OCI-LY1 (cell line): ENCODE data around the gene CRAMP1.

Experiments used
- EZH2 ChIP-seq: fragments of 200-600 bp; sonication (generic), shearing (Covaris generic); IDR thresholded peaks from 2 replicates; pipeline ENCODE4 v1.8.0; 2017; ENCODE audit warnings: borderline replicate concordance, mixed run types, mild to moderate bottlenecking, antibody characterized with exemption, low read length, moderate library complexity, mixed read lengths
- TF ChIP-seq, protein P1 (sequence below): fragments of 200-600 bp; sonication (generic), shearing (Covaris generic); IDR thresholded peaks from 2 replicates; pipeline ENCODE4 v1.5.1; 2017; ENCODE audit warnings: mild to moderate bottlenecking, antibody characterized with exemption, low read length, moderate library complexity, mixed read lengths

- TF ChIP-seq, protein P1, sequence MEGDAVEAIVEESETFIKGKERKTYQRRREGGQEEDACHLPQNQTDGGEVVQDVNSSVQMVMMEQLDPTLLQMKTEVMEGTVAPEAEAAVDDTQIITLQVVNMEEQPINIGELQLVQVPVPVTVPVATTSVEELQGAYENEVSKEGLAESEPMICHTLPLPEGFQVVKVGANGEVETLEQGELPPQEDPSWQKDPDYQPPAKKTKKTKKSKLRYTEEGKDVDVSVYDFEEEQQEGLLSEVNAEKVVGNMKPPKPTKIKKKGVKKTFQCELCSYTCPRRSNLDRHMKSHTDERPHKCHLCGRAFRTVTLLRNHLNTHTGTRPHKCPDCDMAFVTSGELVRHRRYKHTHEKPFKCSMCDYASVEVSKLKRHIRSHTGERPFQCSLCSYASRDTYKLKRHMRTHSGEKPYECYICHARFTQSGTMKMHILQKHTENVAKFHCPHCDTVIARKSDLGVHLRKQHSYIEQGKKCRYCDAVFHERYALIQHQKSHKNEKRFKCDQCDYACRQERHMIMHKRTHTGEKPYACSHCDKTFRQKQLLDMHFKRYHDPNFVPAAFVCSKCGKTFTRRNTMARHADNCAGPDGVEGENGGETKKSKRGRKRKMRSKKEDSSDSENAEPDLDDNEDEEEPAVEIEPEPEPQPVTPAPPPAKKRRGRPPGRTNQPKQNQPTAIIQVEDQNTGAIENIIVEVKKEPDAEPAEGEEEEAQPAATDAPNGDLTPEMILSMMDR = no peak
- no peak for TF ChIP-seq EZH2
Measured at GRCh38 chr16:1640261-1640941, 28.2 kb downstream of the CRAMP1 start.
